ENCODE measurements around the gene FOSL2.

- TF ChIP-seq CTCF (IDR thresholded peaks at IDR 0.05 in 2 of 3, conservative IDR thresholded peaks at IDR 0.05 in 1 of 3; ENCODE audit: control insufficient read depth in 2 of 3, extremely low read depth in 1 of 3, insufficient read depth in 1 of 3, low read depth in 3 of 3, low read length in 3 of 3) (no peak), TAF1 (IDR thresholded peaks at IDR 0.05; ENCODE audit: borderline replicate concordance, low read depth, low read length) (no peak), BHLHE40 (IDR thresholded peaks at IDR 0.05; ENCODE audit: borderline replicate concordance in 1 of 2, low read depth in 2 of 2, low read length in 1 of 2) (no peak), POLR2AphosphoS5 (IDR thresholded peaks at IDR 0.05; ENCODE audit: low read length) (no peak), ZBTB40 (IDR thresholded peaks at IDR 0.05; ENCODE audit: borderline replicate concordance) (no peak), SUZ12 (IDR thresholded peaks at IDR 0.05; ENCODE audit: unreplicated experiment) (no peak)
- TF ChIP-seq, protein P1, sequence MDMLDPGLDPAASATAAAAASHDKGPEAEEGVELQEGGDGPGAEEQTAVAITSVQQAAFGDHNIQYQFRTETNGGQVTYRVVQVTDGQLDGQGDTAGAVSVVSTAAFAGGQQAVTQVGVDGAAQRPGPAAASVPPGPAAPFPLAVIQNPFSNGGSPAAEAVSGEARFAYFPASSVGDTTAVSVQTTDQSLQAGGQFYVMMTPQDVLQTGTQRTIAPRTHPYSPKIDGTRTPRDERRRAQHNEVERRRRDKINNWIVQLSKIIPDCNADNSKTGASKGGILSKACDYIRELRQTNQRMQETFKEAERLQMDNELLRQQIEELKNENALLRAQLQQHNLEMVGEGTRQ (IDR thresholded peaks at IDR 0.05; ENCODE audit: borderline replicate concordance, low read depth, low read length): no peak
Observed at GRCh38 chr2:28373854-28374253, 18.8 kb upstream of the FOSL2 start.

Data from GM12878 (cell line).